Measurements from ENCODE around the gene RPAIN. TPM values are rescaled to one million over a fixed set of nuclear protein-coding genes. Genes with fewer than 3 reads are reported as not detected.

The RPAIN gene
- total and polyA plus RNA-seq, 8 donors, result 8.1 to 81.1 (median 43.1) TPM

GRCh38 chr17:5472511-5472910, 52.5 kb downstream of the RPAIN start:
- intact Hi-C loops (cut with DNase I; ENCODE audit: low total_unique reads), result no loop called here
- H3K27me3 ChIP-seq, result no peaks in the 10 kb centered on the region
- H3K36me3 ChIP-seq, result peaks cover 20 to 63% (median 59%) of the 10 kb centered on the region in 4 donors
- H3K4me1 ChIP-seq, result peaks cover 6 to 15% (median 11%) of the 10 kb centered on the region in 4 donors
- no peak overlapping the region for H3K27ac ChIP-seq
- WGBS, 5 donors, result 84 to 93% (median 89%) methylated on average over 3 of the region's 3 CpGs
- no peak overlapping the region for H3K4me3 ChIP-seq
- DNase-seq, result no peak
- TF ChIP-seq POLR2AphosphoS5 (IDR thresholded peaks at IDR 0.05) (no peak), EP300 (IDR thresholded peaks at IDR 0.05) (no peak), POLR2A (IDR thresholded peaks at IDR 0.05) (no peak), CTCF (IDR thresholded peaks at IDR 0.05) (no peak)
- no peaks in the 10 kb centered on the region for H3K9me3 ChIP-seq

GRCh38 chr17:5473906-5474305, 53.9 kb downstream of the RPAIN start:
- WGBS, 5 donors, result 90 to 97% (median 94%) methylated on average over 2 of the region's 2 CpGs
- intact Hi-C loops (cut with DNase I; ENCODE audit: low total_unique reads), result no loop called here
- peaks cover 31 to 77% (median 73%) of the 10 kb centered on the region in 4 donors for H3K36me3 ChIP-seq

GRCh38 chr17:5478992-5479391, 59.0 kb downstream of the RPAIN start:
- WGBS, 5 donors, result 93 to 100% (median 94%) methylated on average over 4 of the region's 4 CpGs
- Histone ChIP-seq H3K27ac (no peak overlapping the region), H3K27me3 (no peaks in the 10 kb centered on the region), H3K4me3 (no peak overlapping the region), H3K36me3 (peaks cover 48 to 100% (median 97%) of the 10 kb centered on the region in 4 donors), H3K4me1 (peaks cover 0 to 27% (median 8%) of the 10 kb centered on the region in 4 donors), H3K9me3 (no peaks in the 10 kb centered on the region)
- TF ChIP-seq CTCF (IDR thresholded peaks at IDR 0.05), result no peak
- TF ChIP-seq POLR2AphosphoS5 (IDR thresholded peaks at IDR 0.05), result no peak
- no peak for TF ChIP-seq EP300 (IDR thresholded peaks at IDR 0.05)
- no peak for TF ChIP-seq POLR2A (IDR thresholded peaks at IDR 0.05)
- intact Hi-C loops (cut with DNase I; ENCODE audit: low total_unique reads), result no loop called here
- DNase-seq, result no peak

More at GRCh38 chr17:5473906-5474305, 53.9 kb downstream of the RPAIN start:
- TF ChIP-seq EP300 (IDR thresholded peaks at IDR 0.05) (no peak), POLR2AphosphoS5 (IDR thresholded peaks at IDR 0.05) (no peak), CTCF (IDR thresholded peaks at IDR 0.05) (no peak), POLR2A (IDR thresholded peaks at IDR 0.05) (no peak)
- Histone ChIP-seq H3K4me3 (no peak overlapping the region), H3K27ac (no peak overlapping the region), H3K4me1 (peaks cover 0 to 8% (median 6%) of the 10 kb centered on the region in 4 donors), H3K27me3 (no peaks in the 10 kb centered on the region), H3K9me3 (no peaks in the 10 kb centered on the region)
- DNase-seq, result no peak

GRCh38 chr17:5480962-5481361, 61.0 kb downstream of the RPAIN start:
- intact Hi-C loops (cut with DNase I; ENCODE audit: low total_unique reads), result no loop called here
- Histone ChIP-seq H3K4me1 (peaks cover 9 to 44% (median 27%) of the 10 kb centered on the region in 4 donors), H3K36me3 (peaks cover 40 to 89% (median 85%) of the 10 kb centered on the region in 4 donors), H3K27me3 (no peaks in the 10 kb centered on the region), H3K4me3 (no peak overlapping the region), H3K9me3 (no peaks in the 10 kb centered on the region), H3K27ac (no peak overlapping the region)
- TF ChIP-seq CTCF (IDR thresholded peaks at IDR 0.05) (no peak), POLR2AphosphoS5 (IDR thresholded peaks at IDR 0.05) (no peak), POLR2A (IDR thresholded peaks at IDR 0.05) (no peak), EP300 (IDR thresholded peaks at IDR 0.05) (no peak)
- 78 to 88% (median 85%) methylated on average over 6 of the region's 6 CpGs for WGBS, 5 donors
- no peak for DNase-seq
